Nucleus accumbens (tissue), 56 donors: Measurements from ENCODE around the gene ABCC1.

ENCODE experiments used
- DNase-seq, 56 donors: peaks; one replicate each; lab custom pipeline; 2025; lab: John Stamatoyannopoulos, UW

Gene ABCC1

DNA sequence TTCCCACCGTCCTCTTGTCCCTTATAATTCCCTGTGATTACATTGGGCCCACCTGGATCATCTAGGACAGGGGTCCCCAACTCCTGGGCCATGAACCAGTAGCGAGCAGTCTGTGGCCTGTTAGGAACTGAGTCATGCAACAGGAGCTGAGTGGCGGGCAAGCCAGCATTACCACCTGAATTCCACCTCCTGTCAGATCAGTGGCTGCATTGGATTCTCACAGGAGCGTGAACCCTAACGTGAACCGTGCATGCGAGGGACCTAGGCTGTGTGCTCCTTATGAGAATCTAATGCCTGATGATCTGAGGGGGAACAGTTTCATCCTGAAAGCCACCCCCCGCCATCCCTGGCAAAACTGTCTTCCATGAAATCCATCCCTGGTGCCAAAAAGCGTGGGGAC, 36.8 kb downstream of the ABCC1 start:
- no peak for DNase-seq

DNA sequence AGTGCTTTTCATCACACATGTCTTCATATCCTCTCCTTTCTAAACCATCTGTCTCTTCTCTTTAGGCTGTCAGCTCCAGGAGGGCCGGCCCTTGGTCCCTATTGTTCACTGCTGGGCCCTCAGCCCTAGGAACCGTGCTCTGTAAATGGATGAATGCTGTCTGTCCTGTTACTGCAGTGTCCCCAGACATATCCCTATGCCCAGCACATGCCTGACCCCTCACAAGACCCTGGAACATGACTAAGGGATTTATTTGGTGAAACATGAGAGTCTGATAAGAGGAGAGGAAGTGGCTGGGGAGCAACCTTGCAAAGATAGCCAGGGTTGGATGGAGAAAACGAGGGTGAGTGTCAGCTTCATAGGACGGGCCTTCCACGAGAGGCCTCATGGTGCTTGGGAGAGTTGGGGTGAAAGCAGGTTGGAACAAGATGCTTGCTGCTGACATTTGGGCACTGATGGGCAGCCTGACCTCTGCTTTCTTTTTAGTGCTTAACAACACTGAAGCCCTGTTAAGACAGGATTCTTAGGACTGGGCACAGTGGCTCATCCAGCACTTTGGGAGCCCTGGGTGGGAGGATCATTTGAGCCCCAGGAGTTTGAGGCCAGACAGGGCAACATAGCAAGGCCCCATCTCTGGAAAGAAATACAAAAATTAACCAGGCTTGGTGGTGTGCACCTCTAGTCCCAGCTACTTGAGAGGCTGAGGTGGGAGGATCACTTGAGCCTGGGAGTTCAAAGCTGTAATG, 39.0 kb downstream of the ABCC1 start:
- DNase-seq, result no peak

DNA sequence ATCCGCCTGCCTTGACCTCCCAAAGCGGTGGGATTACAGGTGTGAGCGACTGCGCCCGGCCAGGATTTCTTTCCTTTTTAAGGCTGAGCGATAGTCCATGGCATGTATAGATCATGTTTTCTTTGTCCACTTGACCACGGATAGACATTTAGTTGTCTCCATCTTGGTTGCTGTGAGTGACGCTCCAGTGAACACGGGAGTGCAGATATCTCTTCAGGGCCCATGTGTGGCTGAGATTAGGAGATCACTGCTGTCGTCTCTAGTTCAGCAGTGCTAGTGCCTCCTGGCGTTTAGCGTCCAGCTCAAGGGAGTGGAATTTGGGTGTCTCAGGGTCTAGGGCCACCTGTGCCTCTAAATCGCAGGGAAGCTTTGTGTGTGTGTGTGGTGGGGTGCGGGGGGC, 41.5 kb downstream of the ABCC1 start:
- DNase-seq, result no peak

DNA sequence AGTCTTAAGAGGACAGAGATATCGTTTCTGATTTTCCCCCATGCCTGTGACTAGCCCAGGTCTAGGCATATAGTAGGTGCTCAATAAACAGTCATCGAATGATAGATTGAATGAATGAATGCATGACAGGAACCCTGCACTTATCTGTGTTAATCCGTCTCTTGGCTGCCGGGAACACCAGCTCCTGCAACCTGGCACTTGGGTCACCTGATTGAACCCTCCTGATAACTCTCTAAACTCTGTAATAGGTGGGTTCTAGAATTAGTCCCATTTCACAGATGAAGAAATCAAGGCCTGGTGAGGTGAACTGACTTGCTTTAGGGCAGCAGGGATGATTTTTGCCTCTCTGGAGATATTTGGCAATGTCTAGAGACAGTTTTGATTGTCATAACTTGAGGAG, 43.7 kb downstream of the ABCC1 start:
- no peak for DNase-seq

DNA sequence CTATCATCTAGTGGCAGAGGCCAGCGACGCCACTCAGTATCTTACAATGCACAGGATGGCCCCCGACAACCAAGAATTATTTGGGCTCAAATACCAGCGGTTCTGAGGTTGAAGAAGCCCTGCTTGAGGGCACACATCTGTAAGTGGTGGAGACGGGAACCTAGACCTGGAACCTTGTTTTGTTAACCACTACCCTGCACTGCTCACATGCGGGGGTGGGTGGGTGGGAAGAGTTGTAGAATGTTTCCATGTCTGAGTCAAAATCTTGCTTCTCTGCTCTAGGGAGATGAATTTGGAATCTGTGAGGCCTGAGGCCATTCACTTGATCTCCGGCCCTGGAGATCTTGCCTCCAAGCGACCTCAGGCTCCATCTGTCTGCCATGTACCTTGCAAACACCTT, 44.1 kb downstream of the ABCC1 start:
- DNase-seq, result no peak

DNA sequence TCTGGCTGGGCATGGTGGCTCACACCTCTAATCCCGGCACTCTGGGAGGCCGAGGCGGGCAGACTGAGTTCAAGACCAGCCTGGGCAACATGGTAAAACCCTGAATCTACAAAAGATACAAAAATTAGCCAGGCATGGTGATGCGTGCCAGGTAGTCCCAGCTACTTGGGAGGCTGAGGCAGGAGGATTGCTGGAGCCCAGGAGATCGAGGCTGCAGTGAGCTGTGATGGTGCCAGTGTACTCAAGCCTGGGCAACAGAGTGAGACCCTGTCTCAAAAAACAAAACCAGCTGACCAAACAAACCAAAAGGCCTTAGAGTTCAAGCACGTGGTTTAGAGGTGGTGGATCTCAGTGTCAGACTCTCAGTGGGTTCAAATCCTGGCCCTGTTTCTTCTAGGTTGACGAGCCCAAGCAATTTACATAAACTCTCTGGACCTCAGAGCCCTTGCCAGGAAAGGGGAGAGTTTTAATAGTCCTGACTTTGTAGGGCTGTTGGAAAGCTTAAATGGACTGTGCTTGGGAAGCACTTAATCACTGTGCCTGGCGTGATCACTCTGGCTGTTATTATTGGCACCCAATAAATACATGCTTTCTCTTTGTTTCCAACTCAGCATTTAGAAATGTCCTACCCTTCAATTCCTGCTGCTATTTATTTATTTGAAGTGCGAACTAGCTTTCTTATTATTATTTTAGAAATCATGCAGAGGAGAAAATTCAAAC, 44.7 kb downstream of the ABCC1 start:
- peak in 11 of 56 donors; percentile 0 to 46 (median 14) for DNase-seq

DNA sequence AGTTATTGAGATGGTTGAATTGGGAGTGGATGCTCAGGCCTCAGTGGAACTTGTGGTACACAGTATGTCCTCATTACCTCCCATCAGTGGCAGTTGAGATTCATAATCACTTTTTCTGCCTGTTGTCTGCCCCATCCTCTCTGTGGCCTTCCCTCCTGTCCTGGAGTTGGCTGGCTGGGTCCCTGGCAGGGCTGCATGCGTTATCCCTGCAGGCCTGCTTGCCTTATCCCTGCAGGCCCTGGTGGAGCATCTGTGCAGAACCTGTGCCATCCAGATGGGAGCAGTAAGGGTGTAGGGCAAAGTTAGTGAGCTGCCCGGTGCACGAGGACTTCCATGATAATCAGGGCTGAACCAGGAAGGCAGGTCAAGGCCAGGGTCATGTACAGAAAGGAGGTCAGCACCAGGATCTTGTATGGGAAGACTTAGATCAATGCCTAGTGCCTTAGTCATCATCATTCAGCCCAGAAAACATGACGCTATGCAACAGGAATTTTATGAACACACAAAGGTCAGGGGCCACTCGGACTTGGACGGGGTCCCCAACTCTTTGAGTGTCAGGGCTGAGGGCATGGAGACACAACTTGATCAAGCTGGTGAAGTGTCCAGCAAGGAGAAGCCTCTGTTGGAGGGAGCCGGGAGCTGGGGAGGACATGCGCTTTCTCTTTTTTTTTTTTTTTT, 47.2 kb downstream of the ABCC1 start:
- peak in 2 of 56 donors; percentile 10 to 21 for DNase-seq

DNA sequence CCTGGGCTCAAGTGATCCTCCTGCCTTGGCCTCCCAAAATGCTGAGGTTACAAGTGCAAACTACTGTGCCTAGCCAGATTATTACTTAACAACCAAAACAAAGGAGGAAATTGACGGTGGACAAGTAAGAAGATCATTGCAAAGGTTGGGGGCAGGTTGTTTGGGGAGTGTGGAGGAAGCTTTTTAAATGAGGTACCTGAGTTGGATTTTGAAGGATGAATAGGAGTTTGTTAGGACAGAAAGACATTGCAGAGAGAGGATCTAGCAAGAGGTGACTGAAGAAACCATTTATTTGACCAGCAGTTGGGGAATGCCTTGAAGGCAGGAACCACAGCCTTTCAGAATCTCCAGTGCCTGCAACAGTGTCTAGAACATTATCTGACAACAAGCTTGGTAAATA, 51.3 kb downstream of the ABCC1 start:
- no peak for DNase-seq

DNA sequence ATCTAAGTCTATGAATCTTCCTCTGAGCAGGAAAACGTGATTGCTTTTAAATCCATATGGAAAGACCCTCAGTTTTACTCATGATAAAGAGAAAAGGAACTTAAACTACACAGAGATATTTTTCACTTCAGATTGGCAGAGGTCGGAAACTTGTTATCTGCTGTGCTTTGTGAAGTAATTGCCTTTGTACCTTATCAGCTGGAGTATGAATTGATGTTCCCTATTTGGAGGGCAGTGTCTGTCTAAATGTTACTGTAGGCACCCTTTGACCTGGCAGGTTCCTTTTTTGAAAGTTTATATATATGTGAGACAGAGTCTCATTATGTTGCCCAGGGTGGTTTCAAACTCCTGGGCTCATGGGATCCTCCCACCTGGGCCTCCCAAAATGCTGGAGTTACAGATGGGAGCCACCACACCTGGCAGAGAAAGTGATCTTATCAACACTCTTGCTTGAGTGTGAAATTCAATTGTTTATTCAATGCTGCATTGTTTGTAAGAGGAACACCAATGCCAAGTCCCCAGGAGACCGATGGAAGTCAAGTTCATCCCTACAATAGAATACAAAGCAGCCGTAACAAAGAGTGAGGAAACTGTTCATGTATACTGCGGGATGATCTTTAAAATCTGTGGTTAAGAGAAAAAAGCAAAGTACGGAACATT, 52.3 kb downstream of the ABCC1 start:
- DNase-seq, result no peak

DNA sequence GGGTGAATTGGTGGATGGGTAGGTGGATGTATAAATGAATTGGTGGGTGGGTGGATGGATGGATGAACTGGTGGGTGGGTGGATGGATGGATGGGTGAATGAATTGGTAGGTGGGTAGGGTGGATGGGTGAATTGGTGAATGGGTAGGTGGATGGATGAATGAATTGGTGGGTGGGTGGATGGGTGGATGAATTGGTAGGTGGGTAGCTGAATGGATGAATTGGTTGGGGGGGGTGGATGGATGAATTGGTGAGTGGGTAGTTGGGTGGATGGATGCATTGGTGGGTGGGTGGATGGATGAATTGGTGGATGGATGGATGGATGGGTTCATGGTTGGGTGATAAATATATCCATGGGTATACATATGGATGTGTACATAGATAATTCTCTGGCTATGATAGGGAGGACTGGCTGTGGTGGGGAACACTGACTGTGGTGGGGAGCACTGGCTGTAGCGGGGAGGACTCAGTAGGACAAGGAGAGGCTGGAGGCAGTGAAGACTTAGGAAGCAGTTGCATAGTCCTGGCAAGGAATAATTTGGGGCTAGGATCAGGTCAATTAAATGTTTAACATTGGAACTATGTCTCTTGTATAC, 54.4 kb downstream of the ABCC1 start:
- no peak for DNase-seq

DNA sequence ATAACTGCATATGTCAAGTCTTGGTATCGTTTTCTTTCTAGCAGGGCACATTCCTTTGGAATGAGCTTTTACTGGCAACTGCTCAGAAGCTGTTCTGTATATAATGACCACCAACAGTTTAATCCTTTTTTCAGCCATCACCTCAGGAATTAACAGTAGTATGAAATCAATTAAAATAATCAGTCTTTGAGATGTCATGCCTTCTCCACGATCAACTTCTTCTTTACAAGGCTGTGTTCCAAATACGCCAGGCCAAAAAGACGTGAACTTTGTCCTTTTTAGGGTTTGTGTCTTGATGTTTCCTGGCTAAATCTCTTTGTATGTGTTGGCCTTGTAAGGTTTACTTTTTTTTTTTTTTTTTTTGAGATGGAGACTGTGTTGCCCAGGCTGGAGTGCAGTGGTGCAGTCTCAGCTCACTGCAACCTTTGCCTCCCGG, 54.9 kb downstream of the ABCC1 start:
- DNase-seq, result no peak

DNA sequence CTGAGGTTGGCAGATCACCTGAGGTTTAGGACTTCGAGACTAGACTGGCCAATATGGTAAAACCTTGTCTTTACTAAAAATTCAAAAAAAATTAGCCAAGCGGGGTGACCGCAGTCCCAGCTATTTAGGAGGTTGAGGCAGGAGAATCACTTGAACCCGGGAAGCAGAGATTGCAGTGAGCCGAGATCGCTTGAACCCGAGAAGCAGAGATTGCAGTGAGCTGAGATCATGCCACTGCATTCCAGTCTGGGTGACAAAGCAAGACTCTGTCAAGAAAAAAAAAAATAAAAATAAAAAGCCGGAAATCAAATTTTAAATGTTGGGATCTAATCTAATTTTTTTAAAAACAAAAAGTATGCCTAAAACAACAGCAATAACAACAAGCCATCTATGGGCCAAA, 56.3 kb downstream of the ABCC1 start:
- no peak for DNase-seq

DNA sequence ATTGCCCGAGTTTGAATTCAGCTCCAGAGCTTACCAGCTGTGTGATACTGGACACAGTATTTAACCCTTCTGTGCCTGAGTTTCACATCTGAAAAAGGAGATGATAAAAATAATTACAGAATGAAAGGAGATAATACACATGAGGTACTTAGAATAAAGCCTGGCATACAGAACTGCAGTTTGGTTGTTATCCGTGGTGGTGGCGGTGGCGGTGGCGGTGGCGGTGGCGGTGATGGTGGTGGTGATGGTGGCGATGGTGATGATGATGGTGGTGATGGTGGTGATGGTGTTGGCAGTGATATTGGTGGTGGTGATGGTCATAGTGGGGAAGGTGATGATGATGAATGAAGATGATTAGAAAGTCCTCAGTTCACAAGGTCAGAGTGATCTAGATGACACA, 57.2 kb downstream of the ABCC1 start:
- no peak for DNase-seq

DNA sequence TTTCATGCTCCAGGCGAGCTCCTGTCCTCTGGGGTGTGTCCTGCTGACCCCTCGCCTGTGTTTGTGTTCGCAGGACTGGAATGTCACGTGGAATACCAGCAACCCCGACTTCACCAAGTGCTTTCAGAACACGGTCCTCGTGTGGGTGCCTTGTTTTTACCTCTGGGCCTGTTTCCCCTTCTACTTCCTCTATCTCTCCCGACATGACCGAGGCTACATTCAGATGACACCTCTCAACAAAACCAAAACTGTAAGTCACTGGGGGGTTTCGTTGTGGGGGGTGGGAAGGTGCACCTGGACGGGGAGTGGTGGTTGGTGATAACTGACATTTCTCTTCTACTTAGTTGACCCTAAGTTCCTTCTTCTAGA, 58.3 kb downstream of the ABCC1 start:
- no peak for DNase-seq

DNA sequence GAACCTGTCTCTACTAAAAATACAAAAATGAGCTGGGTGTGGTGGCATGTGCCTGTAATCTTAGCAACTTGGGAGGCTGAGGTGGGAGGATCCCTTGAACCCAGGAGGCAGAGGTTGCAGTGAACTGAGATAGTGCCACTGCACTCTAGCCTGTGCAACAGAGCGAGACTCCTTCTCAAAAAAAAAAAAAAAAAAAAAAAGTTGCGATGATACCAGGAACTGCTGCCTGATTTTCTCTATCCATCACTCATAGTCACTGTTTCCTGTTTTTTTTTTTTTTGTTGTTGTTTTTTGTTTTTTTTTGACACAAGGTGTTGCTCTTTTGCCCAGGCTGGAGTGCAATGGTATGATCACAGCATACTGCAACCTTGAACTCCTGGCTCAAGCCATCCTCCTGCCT, 59.2 kb downstream of the ABCC1 start:
- DNase-seq, result no peak

DNA sequence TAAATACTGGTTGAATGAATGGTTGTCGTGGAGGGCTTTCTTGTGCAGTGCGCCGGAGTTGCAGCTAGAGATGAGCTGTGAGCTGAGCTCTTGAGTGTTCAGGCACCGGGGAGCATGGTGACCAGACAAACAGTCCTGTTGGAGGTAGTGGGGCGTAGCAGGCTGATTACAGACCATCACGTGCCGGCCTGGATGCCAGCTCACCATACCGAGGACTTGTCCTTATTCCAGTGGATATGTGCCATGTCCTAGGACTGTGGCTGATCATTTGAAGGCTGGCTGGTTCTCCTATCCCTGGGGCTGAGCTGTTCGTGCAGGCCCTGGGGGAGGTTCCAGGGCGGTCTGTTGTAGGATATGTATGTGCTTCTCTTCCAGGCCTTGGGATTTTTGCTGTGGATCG, 60.0 kb downstream of the ABCC1 start:
- DNase-seq, result no peak

DNA sequence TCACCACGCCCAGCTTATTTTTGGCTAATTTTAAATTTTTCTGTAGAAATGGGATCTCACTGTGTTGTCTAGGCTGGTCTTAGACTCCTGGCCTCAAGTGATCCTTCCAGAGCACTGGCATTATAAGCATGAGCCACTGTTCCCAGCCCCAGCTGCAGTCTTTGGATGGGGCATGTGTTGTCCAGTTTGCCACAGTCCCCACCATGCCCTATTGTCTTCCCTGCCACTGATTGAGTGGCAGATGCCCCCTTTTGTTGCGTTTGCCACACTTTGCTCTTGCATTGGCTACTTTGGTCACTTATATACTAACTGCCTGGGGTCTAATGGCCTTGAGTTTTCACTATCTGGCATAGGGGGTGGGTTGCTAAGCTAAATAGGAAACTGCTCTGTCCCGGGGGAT, 60.8 kb downstream of the ABCC1 start:
- DNase-seq, result no peak

DNA sequence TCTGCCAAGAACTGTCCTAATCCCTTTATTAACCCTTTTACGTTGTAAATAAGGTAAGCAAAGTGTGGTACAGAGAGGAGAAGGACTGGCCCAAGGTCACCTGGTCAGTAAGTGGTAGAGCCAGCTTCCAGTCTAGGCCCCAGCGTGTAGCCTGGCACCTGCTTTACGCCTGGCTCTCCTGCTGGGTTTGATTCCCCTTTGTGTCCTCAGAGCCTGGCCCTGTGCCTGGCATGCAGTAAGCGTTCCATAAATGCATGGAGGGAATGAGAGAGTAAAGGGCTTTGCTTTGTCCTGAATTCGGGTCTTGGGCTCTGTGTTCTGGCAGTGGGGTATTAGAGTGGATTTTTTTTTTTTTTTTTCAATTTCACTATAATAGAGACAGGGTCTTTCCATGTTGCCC, 62.7 kb downstream of the ABCC1 start:
- DNase-seq, result no peak

DNA sequence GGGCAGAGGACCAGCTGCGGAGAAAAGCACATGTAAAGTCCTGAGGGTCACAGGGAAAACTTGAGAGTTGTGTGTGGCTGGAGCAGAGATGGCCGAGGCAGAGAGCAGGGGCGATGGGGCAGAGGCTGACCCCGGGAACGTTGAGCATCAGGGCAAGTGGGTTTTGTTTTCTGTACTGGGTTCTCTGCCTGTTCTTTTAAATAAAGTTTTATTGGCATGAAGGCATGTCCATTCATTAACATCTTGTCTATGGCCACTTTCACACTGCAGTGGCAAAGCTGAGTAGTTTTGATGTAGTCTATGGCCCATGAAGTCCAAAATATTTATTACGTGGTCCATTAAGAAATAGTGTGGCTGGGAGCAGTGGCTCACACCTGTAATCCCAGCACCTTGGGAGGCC, 64.4 kb downstream of the ABCC1 start:
- DNase-seq, result no peak

DNA sequence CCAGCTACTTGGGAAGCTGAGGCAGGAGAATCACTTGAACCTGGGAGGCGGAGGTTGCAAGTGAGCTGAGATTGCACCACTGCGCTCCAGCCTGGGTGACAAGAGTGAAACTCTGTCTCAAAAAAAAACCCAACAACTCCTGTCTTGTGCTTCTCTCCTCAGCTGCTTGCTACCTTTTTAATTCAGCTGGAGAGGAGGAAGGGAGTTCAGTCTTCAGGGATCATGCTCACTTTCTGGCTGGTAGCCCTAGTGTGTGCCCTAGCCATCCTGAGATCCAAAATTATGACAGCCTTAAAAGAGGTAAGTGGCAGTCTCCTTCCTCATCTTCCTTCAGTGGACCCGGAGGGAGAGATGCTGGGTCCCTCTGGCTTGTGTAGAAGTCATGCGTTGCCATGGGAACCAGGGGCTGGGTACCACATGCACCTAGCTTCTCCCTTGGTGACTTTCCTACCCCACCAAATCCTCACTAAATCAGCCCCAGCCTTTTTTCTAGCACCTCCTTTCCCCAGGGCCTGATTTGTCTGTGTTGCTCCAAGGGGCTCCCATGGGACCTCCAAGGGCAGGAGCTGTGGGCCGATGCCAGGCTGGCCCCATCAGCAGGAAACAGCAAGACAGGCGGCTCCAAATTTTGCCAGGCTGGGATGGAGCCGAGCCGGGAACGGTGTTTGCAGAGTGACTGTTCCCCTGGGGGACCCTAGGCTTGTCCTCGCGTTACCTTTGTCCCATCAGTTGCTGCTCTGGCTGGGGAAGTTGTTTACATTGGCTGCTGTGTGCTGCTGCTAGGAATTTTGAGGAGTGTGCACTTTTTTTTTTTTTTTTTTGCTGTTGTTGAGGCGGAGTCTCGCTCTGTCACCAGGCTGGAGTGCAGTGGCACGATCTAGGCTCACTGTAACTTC, 65.2 kb downstream of the ABCC1 start:
- no peak for DNase-seq
